ENCODE measurements around the gene FRMPD1. TPM values are rescaled to one million over a fixed set of nuclear protein-coding genes. Genes with fewer than 3 reads are reported as not detected.
"Not testable (repeated sequence)": the region's sequence is repeated elsewhere in the genome, so short reads cannot be mapped to it uniquely, and the experiment has no call there.

FRMPD1 gene
- total RNA-seq, 1 donor from 2014 or later: 38.1 TPM

DNA sequence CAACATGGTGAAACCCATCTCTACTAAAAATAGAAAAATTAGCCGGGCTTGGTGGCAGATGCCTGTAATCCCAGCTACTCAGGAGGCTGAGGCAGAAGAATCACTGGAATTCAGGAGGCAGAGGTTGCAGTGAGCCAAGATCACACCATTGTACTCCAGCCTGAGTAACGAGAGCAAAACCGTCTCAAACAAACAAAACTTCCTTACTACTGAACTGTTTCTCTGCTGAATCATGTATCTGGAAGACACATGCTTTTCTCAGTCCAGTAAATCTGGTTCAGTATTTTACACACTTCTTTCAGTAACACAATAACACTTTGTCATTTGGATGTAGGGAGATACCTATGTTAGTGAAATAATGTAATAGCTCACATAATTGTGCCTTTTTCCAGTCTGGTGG is 110.8 kb downstream of the FRMPD1 start:
- Mint-ChIP-seq H3K4me3 (ENCODE audit: unreplicated experiment) (no peak overlapping the region), H3K4me1 (ENCODE audit: low read depth, unreplicated experiment) (no peaks in the 10 kb centered on the region), H3K9me3 (ENCODE audit: unreplicated experiment) (no peaks in the 10 kb centered on the region), H3K36me3 (ENCODE audit: unreplicated experiment) (no peaks in the 10 kb centered on the region), H3K27ac (ENCODE audit: unreplicated experiment) (no peak overlapping the region), H3K27me3 (ENCODE audit: unreplicated experiment) (peaks cover 2% of the 10 kb centered on the region)
- TF ChIP-seq, protein P1, sequence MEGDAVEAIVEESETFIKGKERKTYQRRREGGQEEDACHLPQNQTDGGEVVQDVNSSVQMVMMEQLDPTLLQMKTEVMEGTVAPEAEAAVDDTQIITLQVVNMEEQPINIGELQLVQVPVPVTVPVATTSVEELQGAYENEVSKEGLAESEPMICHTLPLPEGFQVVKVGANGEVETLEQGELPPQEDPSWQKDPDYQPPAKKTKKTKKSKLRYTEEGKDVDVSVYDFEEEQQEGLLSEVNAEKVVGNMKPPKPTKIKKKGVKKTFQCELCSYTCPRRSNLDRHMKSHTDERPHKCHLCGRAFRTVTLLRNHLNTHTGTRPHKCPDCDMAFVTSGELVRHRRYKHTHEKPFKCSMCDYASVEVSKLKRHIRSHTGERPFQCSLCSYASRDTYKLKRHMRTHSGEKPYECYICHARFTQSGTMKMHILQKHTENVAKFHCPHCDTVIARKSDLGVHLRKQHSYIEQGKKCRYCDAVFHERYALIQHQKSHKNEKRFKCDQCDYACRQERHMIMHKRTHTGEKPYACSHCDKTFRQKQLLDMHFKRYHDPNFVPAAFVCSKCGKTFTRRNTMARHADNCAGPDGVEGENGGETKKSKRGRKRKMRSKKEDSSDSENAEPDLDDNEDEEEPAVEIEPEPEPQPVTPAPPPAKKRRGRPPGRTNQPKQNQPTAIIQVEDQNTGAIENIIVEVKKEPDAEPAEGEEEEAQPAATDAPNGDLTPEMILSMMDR (IDR thresholded peaks at IDR 0.05; ENCODE audit: partially characterized antibody, unreplicated experiment): no peak
- DNase-seq: no peak

DNA sequence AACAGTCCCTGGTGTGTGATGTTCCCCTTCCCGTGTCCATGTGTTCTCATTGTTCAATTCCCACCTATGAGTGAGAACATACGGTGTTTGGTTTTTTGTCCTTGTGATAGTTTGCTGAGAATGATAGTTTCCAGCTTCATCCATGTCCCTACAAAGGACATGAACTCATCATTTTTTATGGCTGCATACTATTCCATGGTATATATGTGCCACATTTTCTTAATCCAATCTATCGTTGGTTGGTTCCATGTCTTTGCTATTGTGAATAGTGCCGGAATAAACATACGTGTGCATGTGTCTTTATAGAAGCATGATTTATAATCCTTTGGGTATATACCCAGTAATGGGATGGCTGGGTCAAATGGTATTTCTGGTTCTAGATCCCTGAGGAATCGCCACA is 114.5 kb downstream of the FRMPD1 start:
- not testable (repeated sequence) for H3K9me3 Mint-ChIP-seq (ENCODE audit: unreplicated experiment); H3K4me1 Mint-ChIP-seq (ENCODE audit: low read depth, unreplicated experiment); H3K27me3 Mint-ChIP-seq (ENCODE audit: unreplicated experiment); H3K27ac Mint-ChIP-seq (ENCODE audit: unreplicated experiment); H3K4me3 Mint-ChIP-seq (ENCODE audit: unreplicated experiment); DNase-seq; H3K36me3 Mint-ChIP-seq (ENCODE audit: unreplicated experiment)

DNA sequence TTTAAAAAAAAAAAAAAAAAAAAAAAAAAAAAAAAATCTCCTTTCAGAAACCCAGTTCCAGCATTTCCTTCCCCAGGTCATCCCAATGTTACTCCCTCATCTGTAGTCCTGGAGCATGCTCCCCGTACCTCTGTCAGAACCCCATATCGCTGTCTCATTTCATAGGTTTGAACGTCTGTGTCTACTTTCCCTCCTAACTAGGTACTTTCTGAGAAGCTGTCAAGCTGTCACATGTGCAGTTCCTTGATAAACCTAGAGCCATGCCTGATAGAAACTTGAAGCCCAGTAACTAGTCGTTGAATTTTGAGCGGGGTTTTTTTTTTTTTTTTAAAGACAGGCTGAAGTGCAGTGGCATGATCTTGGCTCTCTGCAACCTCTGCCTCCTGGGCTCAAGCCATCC is 118.6 kb downstream of the FRMPD1 start:
- DNase-seq: no peak
- Mint-ChIP-seq H3K4me3 (ENCODE audit: unreplicated experiment) (no peak overlapping the region), H3K36me3 (ENCODE audit: unreplicated experiment) (no peaks in the 10 kb centered on the region), H3K27ac (ENCODE audit: unreplicated experiment) (no peak overlapping the region), H3K9me3 (ENCODE audit: unreplicated experiment) (no peaks in the 10 kb centered on the region), H3K27me3 (ENCODE audit: unreplicated experiment) (no peaks in the 10 kb centered on the region), H3K4me1 (ENCODE audit: low read depth, unreplicated experiment) (no peaks in the 10 kb centered on the region)
- TF ChIP-seq, protein P1 (IDR thresholded peaks at IDR 0.05; ENCODE audit: partially characterized antibody, unreplicated experiment): no peak

DNA sequence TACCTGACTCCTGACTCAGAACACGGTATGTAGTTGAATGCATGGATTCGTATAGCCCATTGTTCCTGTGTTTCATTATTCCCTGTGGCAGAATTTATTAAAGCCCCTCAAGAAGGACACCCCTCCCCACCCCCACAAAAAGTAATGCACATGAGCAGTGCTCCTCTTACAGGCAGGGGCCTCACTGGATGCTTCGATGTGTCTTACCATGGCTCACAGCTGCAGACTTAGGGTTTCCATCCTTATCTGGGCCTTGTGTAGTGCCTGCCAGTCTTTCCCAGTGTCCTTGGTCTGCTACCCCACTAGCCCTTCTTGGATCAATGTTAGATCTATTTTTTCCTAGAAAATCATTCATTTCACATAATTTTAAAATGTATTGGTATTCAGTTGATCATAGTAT is 119.2 kb downstream of the FRMPD1 start:
- no peaks in the 10 kb centered on the region for H3K4me1 Mint-ChIP-seq (ENCODE audit: low read depth, unreplicated experiment)

DNA sequence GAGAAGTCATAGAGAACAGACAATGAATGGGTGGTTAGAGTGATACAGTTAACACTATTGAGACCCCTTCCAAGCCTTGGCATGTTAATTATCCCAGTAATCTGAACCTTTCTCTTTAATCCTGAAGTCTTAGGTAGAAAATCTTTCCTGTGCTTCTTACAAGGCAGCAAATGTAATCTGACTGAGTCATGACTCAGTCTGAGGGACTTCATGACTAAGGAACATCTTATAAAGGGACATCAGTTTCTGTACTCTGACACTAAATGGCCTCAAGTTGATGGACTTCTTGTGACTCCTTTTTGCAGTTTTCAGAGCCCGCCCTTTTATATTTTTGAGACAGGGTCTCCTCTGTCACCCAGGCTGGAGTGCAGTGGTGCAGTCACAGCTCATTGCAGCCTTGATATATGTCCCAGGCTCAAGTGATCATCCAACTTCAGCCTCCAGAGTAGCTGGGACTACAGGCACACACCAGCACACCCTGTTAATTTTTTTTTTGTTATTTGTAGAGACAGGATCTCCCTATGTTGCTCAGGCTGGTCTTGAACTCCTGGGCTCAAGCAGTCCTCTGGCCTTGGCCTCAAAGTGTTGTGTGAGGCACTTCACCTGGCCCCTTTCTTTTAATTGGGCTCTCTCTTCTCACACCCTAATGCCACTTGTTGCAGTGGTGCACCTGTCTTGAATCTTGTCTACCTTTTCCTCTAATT is 124.6 kb downstream of the FRMPD1 start:
- no peaks in the 10 kb centered on the region for H3K36me3 Mint-ChIP-seq (ENCODE audit: unreplicated experiment)
- TF ChIP-seq, protein P1 (IDR thresholded peaks at IDR 0.05; ENCODE audit: partially characterized antibody, unreplicated experiment): no peak
- no peak overlapping the region for H3K4me3 Mint-ChIP-seq (ENCODE audit: unreplicated experiment)
- H3K27me3 Mint-ChIP-seq (ENCODE audit: unreplicated experiment): peaks cover 1% of the 10 kb centered on the region
- H3K4me1 Mint-ChIP-seq (ENCODE audit: low read depth, unreplicated experiment): no peaks in the 10 kb centered on the region
- DNase-seq: no peak
- H3K9me3 Mint-ChIP-seq (ENCODE audit: unreplicated experiment): no peaks in the 10 kb centered on the region
- H3K27ac Mint-ChIP-seq (ENCODE audit: unreplicated experiment): no peak overlapping the region

More for the DNA sequence above, 119.2 kb downstream of the FRMPD1 start:
- no peak for DNase-seq
- H3K36me3 Mint-ChIP-seq (ENCODE audit: unreplicated experiment): no peaks in the 10 kb centered on the region
- H3K4me3 Mint-ChIP-seq (ENCODE audit: unreplicated experiment): no peak overlapping the region
- H3K27me3 Mint-ChIP-seq (ENCODE audit: unreplicated experiment): no peaks in the 10 kb centered on the region
- no peaks in the 10 kb centered on the region for H3K9me3 Mint-ChIP-seq (ENCODE audit: unreplicated experiment)
- no peak overlapping the region for H3K27ac Mint-ChIP-seq (ENCODE audit: unreplicated experiment)
- TF ChIP-seq, protein P1 (IDR thresholded peaks at IDR 0.05; ENCODE audit: partially characterized antibody, unreplicated experiment): no peak

Data from glutamatergic neuron (in vitro differentiated cells).